Body of pancreas (tissue), 4 donors: ENCODE data around the gene CCDC102B.

Source experiments
- POLR2A ChIP-seq, 3 donors: fragments of 450-650 bp; IDR thresholded peaks; one replicate each; pipeline ENCODE4 v1.6.1; 2016; ENCODE audit warnings: antibody characterized with exemption in 3 of 3, mild to moderate bottlenecking in 2 of 3
- TF ChIP-seq, protein P1 (sequence below), 7 experiments: fragments of 450-650 bp in 4 of 7; fragments of 200-600 bp in 3 of 7; sonication (generic) in 3 of 7; IDR thresholded peaks; one replicate each; pipeline ENCODE4 v1.5.1; 2016 to 2019; ENCODE audit warnings: antibody characterized with exemption in 7 of 7

DNA sequence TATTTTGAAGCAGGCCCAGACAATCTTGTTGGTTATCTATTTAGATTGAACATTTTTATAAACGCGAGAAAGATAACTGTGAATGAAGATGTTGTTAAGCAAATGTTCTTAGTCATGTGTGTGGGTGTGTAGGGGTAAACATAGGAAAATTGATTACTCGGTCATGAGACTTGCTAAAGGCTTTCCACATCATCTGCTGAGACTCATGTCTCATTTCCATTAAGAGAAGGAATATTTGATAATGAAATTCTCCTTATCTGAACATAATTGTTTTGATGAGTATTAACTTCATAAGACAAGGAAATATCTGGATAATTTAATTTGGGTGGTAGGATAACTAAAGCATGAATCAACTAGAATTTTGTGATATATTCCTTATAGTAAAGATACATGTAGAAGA lies 19.7 kb downstream of the CCDC102B start:
- TF ChIP-seq, protein P1, sequence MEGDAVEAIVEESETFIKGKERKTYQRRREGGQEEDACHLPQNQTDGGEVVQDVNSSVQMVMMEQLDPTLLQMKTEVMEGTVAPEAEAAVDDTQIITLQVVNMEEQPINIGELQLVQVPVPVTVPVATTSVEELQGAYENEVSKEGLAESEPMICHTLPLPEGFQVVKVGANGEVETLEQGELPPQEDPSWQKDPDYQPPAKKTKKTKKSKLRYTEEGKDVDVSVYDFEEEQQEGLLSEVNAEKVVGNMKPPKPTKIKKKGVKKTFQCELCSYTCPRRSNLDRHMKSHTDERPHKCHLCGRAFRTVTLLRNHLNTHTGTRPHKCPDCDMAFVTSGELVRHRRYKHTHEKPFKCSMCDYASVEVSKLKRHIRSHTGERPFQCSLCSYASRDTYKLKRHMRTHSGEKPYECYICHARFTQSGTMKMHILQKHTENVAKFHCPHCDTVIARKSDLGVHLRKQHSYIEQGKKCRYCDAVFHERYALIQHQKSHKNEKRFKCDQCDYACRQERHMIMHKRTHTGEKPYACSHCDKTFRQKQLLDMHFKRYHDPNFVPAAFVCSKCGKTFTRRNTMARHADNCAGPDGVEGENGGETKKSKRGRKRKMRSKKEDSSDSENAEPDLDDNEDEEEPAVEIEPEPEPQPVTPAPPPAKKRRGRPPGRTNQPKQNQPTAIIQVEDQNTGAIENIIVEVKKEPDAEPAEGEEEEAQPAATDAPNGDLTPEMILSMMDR (IDR thresholded peaks at IDR 0.05) = no peak
- TF ChIP-seq POLR2A (IDR thresholded peaks at IDR 0.05) = no peak
